H9 (cell line): ENCODE data around the gene INPP5A. TPM values are rescaled to one million over a fixed set of nuclear protein-coding genes. Genes with fewer than 3 reads are reported as not detected.

Experiments used
- DNase-seq: peaks from one replicate; pipeline ENCODE4 v3.0.0-alpha.2; 2017
- H2AFZ ChIP-seq: one replicate; pipeline ENCODE4 v1.6.1; 2013; ENCODE audit warnings: mild to moderate bottlenecking, low read length, control low read depth, moderate library complexity
- H2AK5ac ChIP-seq: 2 replicates; pipeline ENCODE4 v1.6.1; 2013; ENCODE audit warnings: low read length, control low read depth, mixed read lengths; ENCODE audit not compliant: insufficient read length
- H2BK120ac ChIP-seq: one replicate; pipeline ENCODE4 v1.6.1; 2013; ENCODE audit warnings: low read depth, mild to moderate bottlenecking, low read length, control low read depth, inconsistent platforms; ENCODE audit not compliant: poor library complexity, severe bottlenecking
- H2BK12ac ChIP-seq: 2 replicates; pipeline ENCODE4 v1.6.1; 2013; ENCODE audit warnings: low read length, control low read depth, mixed read lengths, low read depth; ENCODE audit not compliant: insufficient read length
- H2BK15ac ChIP-seq: 2 replicates; pipeline ENCODE4 v1.6.1; 2013; ENCODE audit warnings: low read depth, low read length, control low read depth
- H2BK20ac ChIP-seq: one replicate; pipeline ENCODE4 v1.6.1; 2013; ENCODE audit warnings: low read depth, mild to moderate bottlenecking, low read length, control low read depth, inconsistent platforms; ENCODE audit not compliant: poor library complexity, severe bottlenecking
- H2BK5ac ChIP-seq: 2 replicates; pipeline ENCODE4 v1.6.1; 2013; ENCODE audit warnings: low read length, control low read depth, mixed read lengths; ENCODE audit not compliant: insufficient read length
- H3K14ac ChIP-seq: 2 replicates; pipeline ENCODE4 v1.6.1; 2013; ENCODE audit warnings: low read length, control low read depth; ENCODE audit not compliant: insufficient read depth
- H3K18ac ChIP-seq: 2 replicates; pipeline ENCODE4 v1.6.1; 2013; ENCODE audit warnings: low read depth, mild to moderate bottlenecking, mixed read lengths, low read length, control low read depth; ENCODE audit not compliant: insufficient read length
- H3K23ac ChIP-seq: 2 replicates; pipeline ENCODE4 v1.6.1; 2013; ENCODE audit warnings: low read length, control low read depth, mixed read lengths, low read depth; ENCODE audit not compliant: insufficient read length
- H3K23me2 ChIP-seq: 2 replicates; pipeline ENCODE4 v1.6.1; 2013; ENCODE audit warnings: low read depth, mild to moderate bottlenecking, mixed read lengths, low read length, control low read depth; ENCODE audit not compliant: insufficient read length, poor library complexity, severe bottlenecking
- H3K27ac ChIP-seq: 2 replicates; pipeline ENCODE4 v1.5.1; 2013; ENCODE audit warnings: low read length, control low read depth, mixed read lengths, low read depth; ENCODE audit not compliant: insufficient read length
- H3K27me3 ChIP-seq: 2 replicates; pipeline ENCODE4 v1.6.1; 2013; ENCODE audit warnings: low read length, control low read depth, inconsistent platforms; ENCODE audit not compliant: insufficient read depth
- H3K4ac ChIP-seq: 2 replicates; pipeline ENCODE4 v1.6.1; 2013; ENCODE audit warnings: low read depth, mild to moderate bottlenecking, control low read depth, inconsistent platforms, low read length, moderate library complexity
- H3K4me1 ChIP-seq: 2 replicates; pipeline ENCODE4 v1.6.1; 2013; ENCODE audit warnings: low read length, control low read depth, inconsistent platforms; ENCODE audit not compliant: insufficient read depth
- H3K4me2 ChIP-seq: 2 replicates; pipeline ENCODE4 v1.6.1; 2013; ENCODE audit warnings: low read length, control low read depth, mixed read lengths; ENCODE audit not compliant: insufficient read length, insufficient read depth
- H3K56ac ChIP-seq: 2 replicates; pipeline ENCODE4 v1.6.1; 2013; ENCODE audit warnings: low read depth, mild to moderate bottlenecking, mixed read lengths, low read length, control low read depth; ENCODE audit not compliant: insufficient read length
- H3K79me1 ChIP-seq: 2 replicates; pipeline ENCODE4 v1.6.1; 2013; ENCODE audit warnings: low read depth, mild to moderate bottlenecking, moderate library complexity, low read length, control low read depth, inconsistent platforms; ENCODE audit not compliant: insufficient read depth, poor library complexity, severe bottlenecking
- H3K79me2 ChIP-seq: 2 replicates; pipeline ENCODE4 v1.6.1; 2013; ENCODE audit warnings: low read length, control low read depth, inconsistent platforms; ENCODE audit not compliant: insufficient read depth
- H3K9ac ChIP-seq: 2 replicates; pipeline ENCODE4 v1.6.1; 2013; ENCODE audit warnings: low read length, control low read depth, mixed read lengths; ENCODE audit not compliant: insufficient read length; ENCODE audit errors: extremely low read depth
- H3K9me3 ChIP-seq: one replicate; pipeline ENCODE4 v1.6.1; 2013; ENCODE audit warnings: low read depth, low read length, inconsistent platforms; ENCODE audit not compliant: control insufficient read depth
- H3T11ph ChIP-seq: one replicate; pipeline ENCODE4 v1.6.1; 2013; ENCODE audit warnings: mild to moderate bottlenecking, low read length, control low read depth, inconsistent platforms
- H4K20me1 ChIP-seq: one replicate; pipeline ENCODE4 v1.6.1; 2013; ENCODE audit not compliant: control insufficient read depth, insufficient read length, insufficient read depth
- H4K5ac ChIP-seq: 2 replicates; pipeline ENCODE4 v1.6.1; 2013; ENCODE audit warnings: low read depth, mild to moderate bottlenecking, mixed read lengths, low read length, control low read depth; ENCODE audit not compliant: insufficient read length
- H4K8ac ChIP-seq: replicated peaks from 2 replicates; pipeline ENCODE4 v1.6.1; 2013; ENCODE audit warnings: low read length, control low read depth, mixed read lengths, low read depth; ENCODE audit not compliant: insufficient read length
- H4K91ac ChIP-seq: 2 replicates; pipeline ENCODE4 v1.6.1; 2013; ENCODE audit warnings: low read depth, mild to moderate bottlenecking, moderate library complexity, mixed read lengths, low read length, control low read depth; ENCODE audit not compliant: insufficient read length
- H3K27ac Mint-ChIP-seq, 3 experiments: 2 replicates in 2 of 3; 3 replicates in 1 of 3; pipeline ENCODE4 v1.8.0; 2020 to 2021; ENCODE audit warnings: mixed read lengths in 3 of 3, mild to moderate bottlenecking in 1 of 3, moderate library complexity in 1 of 3
- H3K27me3 Mint-ChIP-seq: 2 replicates; pipeline ENCODE4 v1.8.0; 2021; ENCODE audit warnings: low read depth, mild to moderate bottlenecking, moderate library complexity, mixed read lengths
- H3K36me3 Mint-ChIP-seq, 3 experiments: 2 replicates in 2 of 3; 3 replicates in 1 of 3; pipeline ENCODE4 v1.8.0; 2020 to 2021; ENCODE audit warnings: low read depth in 3 of 3, mixed read lengths in 3 of 3; ENCODE audit not compliant: insufficient read depth in 1 of 3
- H3K4me1 Mint-ChIP-seq, 2 experiments: 2 replicates each; pipeline ENCODE4 v1.8.0; 2020; ENCODE audit warnings: mixed read lengths in 2 of 2
- H3K4me3 Mint-ChIP-seq, 2 experiments: 2 replicates in 1 of 2; 3 replicates in 1 of 2; pipeline ENCODE4 v1.8.0; 2020 to 2021; ENCODE audit warnings: mild to moderate bottlenecking in 2 of 2, mixed read lengths in 2 of 2, moderate library complexity in 1 of 2
- H3K9me3 Mint-ChIP-seq, 2 experiments: 2 replicates in 1 of 2; 3 replicates in 1 of 2; pipeline ENCODE4 v1.8.0; 2020; ENCODE audit warnings: mild to moderate bottlenecking in 2 of 2, mixed read lengths in 2 of 2, moderate library complexity in 1 of 2
- CTCF ChIP-seq: fragments of 200-600 bp; sonication (generic); conservative IDR thresholded peaks from 3 replicates; pipeline ENCODE4 v1.8.0; 2021; ENCODE audit warnings: antibody characterized with exemption, mild to moderate bottlenecking
- WGBS: extraction: QIAGEN DNeasy Blood & Tissue Kit; methylation state at CpG from one replicate; pipeline ENCODE4 v1.1.7; 2013; ENCODE audit warnings: missing lambda C conversion rate, low lambda C conversion rate, mixed read lengths; ENCODE audit not compliant: insufficient read length; ENCODE audit errors: extremely low coverage; 5-methylcytosine and 5-hydroxymethylcytosine counted together
- total RNA-seq: library from RNA; stranded (reverse); gene quantifications from 2 replicates; pipeline ENCODE4 v1.2.1, GENCODE V29; 2021

The INPP5A gene
- total RNA-seq, 1 experiment from 2014 or later: 17.7 TPM

GRCh38 chr10:132776821-132777220, 239.2 kb downstream of the INPP5A start:
- Histone ChIP-seq H2AK5ac (no peak overlapping the region), H3K79me2 (no peaks in the 10 kb centered on the region), H4K20me1 (no peaks in the 10 kb centered on the region), H3K4ac (no peak overlapping the region), H4K5ac (no peak overlapping the region), H2BK12ac (no peak overlapping the region), H2AFZ (no peak overlapping the region), H3K27ac (no peak overlapping the region), H3K9ac (no peak overlapping the region), H2BK5ac (no peak overlapping the region), H3T11ph (no peak overlapping the region), H3K79me1 (no peaks in the 10 kb centered on the region), H3K56ac (no peak overlapping the region), H3K27me3 (peaks cover 4% of the 10 kb centered on the region; the same call in 1 of the 2 replicates), H3K4me1 (no peaks in the 10 kb centered on the region), H3K9me3 (no peaks in the 10 kb centered on the region), H3K18ac (no peak overlapping the region), H2BK120ac (no peak overlapping the region), H3K23ac (no peak overlapping the region), H3K4me2 (no peak overlapping the region), H2BK15ac (no peak overlapping the region), H4K91ac (no peak overlapping the region), H3K14ac (no peak overlapping the region), H3K23me2 (no peaks in the 10 kb centered on the region), H2BK20ac (no peak overlapping the region), H4K8ac (no peak overlapping the region)
- H3K9me3 Mint-ChIP-seq: peaks cover 8% of the 10 kb centered on the region in 2 experiments; a peak in 4 of 5 replicates
- DNase-seq: no peak
- H3K27me3 Mint-ChIP-seq: peaks cover 13% of the 10 kb centered on the region
- H3K27ac Mint-ChIP-seq: no peak overlapping the region
- no CpG with 5 or more reads among the region's 18 CpGs for WGBS
- H3K4me3 Mint-ChIP-seq: no peak overlapping the region
- H3K4me1 Mint-ChIP-seq: peaks cover 0 to 8% of the 10 kb centered on the region in 2 experiments; a peak in 2 of 4 replicates
- TF ChIP-seq CTCF: no peak
- peaks cover 4 to 6% (median 5%) of the 10 kb centered on the region in 3 experiments; a peak in 6 of 7 replicates for H3K36me3 Mint-ChIP-seq
